DND-41 (cell line): ENCODE data around the gene ATP1A1.

Experiments
- CTCF ChIP-seq: IDR thresholded peaks from 2 replicates; pipeline ENCODE4 v1.5.1; 2012; ENCODE audit warnings: borderline replicate concordance, low read length, moderate library complexity, mild to moderate bottlenecking; ENCODE audit not compliant: poor library complexity, severe bottlenecking; ENCODE audit errors: extremely low read depth
- EZH2 ChIP-seq: IDR thresholded peaks from 3 replicates; pipeline ENCODE4 v1.6.1; 2012; ENCODE audit warnings: borderline replicate concordance, low read depth, mild to moderate bottlenecking, moderate library complexity, low read length, inconsistent platforms; ENCODE audit not compliant: severe bottlenecking

DNA sequence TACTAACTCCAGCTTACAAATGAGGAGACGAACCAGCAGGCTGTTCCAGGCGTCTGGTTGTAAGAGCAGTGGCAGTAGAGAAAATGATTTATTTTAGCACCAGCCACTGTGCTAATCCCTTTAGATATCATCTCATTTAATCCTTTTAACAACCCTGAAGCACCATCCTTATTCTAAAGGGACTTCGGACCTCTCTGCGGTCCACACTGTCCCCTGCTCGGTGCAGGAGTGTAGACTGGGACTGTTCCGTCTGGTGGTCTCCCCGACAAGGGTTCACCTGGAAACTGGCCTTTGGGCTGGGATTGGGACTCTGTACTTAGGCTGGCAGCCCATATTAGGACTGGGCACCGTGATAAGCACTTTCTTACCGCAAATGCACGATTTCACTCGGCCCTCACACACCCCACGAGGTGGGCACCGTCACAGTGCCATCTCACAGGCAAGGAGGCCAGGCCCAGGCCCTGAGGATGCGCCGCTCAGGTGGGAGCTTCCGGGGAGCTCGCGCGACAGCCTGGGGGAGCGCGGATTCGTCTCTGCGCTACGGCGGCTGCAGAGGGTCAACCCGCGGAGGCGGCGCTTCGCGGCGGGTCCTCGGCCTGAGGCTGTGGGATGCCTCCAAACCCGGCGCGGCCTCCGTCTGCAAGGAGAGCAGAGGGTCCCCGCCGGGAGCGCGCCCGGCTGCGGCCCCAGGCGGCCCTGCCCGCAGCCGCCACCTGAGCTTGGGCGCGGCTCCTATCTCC lies 45.2 kb downstream of the ATP1A1 start:
- TF ChIP-seq CTCF (no peak), EZH2 (no peak)
